Activated T-cell treated with anti-CD3 and anti-CD28 coated beads, Interleukin-2, amount 50 U/mL, for 1 hour (primary cell): Measurements from ENCODE around the gene ZNF540.
"Not testable (repeated sequence)": the region's sequence is repeated elsewhere in the genome, so short reads cannot be mapped to it uniquely, and the experiment has no call there.

Source experiments
- DNase-seq: peaks from one replicate; pipeline ENCODE4 v3.0.0-alpha.2; 2020

Gene ZNF540

DNA sequence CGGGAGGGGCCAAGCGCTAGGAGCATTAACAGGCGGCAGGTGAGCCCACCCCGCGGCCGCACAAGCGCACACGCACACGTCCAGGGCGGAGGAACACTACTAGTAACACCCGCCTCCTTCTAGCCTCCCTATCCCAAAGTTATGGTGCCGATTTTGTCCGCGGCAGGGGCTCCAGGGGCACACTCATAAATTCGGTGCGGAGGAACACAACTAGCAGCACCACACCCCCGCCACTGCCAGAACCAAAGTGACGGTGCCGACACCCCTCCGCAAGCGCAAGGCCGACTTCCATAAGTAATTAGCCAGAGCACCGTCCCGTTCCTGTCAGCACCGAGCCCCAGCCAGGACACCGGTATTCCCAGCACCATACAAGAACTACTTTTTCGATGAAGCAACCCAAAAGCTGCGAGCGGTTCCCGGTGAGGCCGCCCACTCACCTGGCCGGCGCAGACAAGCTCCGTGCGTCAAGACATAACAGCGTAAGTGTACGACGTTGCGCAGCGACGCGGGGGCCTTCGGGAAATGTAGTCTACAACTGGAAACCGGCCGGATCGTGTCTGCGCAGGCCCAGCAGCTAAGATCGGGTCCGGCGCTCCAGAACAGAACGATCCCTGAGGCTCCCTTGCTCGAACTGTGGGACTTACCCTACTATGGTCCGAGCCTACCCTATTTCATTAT lies at the start of gene ZNF540, which contains the start of gene ZNF571:
Gene ZNF540, plus strand, starts transcription at position 573 of the 678 bp plus-strand sequence. CDS start 3,572 bp downstream, outside the sequence.
Gene ZNF571, minus strand, starts transcription at position 489 of the 678 bp plus-strand sequence. CDS start 8,116 bp downstream, outside the sequence.
- peak; percentile 89 for DNase-seq

DNA sequence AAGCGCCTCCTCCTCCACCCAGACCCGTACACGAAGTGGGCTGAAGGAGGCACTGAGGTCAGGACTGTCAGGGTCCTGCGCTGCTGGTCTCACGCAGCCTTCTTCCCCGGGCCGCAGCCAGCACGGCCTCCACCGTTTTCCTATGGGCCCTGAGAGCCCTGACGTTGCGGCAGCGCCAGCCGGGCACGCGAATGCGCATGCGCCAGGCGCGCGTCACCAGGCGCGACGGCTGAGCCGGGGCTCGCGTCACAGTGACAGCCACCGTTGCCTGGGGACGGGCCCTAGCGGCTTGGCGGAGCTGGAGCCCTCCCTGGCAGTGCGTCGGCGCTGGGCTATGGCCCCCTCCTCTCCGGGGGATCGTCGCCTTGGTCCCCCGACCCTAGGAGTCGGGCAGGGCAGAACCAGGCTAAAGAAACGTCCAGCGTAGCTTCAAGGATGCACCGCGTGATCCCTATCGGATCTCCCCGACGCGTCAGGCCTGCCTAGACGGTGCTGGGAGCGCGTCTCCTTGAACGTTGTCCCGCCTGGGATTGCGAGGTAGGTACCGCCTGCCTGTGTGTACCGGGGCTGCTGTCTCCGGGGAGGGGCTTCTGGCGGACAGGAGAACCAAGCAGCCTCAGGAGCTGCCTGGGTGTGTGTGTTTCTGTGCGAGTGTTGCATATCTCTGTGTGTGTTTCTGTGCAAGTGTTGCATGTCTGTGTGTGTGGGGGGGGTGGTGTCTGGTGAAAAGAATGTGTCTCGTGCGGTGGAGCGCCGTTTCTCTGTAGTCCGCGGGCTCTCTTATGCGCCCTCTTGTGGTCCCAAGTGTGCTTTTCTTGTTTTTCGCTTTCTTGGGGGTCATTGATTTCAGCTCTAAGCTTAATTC lies 43.3 kb upstream of the ZNF540 start:
- peak; percentile 43 for DNase-seq

DNA sequence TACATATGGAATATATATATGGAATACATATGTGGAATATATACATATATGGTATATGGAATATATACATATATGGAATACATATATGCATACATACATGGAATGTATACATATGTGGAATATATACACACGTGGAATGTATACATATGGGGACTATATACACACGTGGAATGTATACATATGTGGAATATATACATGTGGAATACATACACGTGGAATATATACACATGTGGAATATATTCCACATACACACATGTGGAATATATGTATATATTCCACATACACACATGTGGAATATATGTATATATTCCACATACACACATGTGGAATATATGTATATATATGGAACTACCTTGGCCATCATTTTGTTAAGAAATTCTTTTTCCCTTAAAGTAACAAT lies 31.2 kb upstream of the ZNF540 start:
- DNase-seq: no peak

DNA sequence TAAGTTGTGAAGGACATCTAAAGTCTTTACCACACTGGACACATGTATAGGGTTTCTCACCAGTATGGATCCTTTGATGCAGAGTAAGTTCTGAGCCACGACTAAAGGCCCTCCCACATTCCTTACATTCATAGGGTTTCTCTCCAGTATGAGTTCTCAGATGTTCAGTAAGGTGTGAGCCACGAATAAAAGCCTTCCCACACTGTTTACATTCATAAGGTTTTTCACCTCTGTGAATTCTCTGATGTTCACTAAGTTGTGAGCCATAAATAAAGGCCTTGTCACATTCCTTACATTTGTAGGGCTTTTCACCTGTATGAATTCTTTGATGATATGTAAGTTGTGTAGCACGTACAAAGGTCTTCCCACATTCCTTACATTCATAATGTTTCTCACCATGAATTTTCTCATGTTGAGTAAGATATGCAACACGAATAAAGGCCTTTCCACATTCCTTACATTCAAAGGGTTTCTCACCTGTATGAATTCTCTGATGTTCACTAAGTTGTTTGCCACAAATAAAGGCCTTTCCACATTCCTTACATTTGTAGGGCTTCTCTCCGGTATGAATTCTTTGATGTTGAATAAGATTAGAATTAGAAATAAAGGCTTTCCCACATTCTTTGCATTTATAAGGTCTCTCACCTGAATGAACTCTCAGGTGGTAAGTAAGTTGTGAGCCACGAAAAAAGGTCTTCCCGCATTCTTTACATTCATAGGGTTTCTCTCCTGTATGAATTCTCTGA lies 29.9 kb upstream of the ZNF540 start:
- DNase-seq: no peak

DNA sequence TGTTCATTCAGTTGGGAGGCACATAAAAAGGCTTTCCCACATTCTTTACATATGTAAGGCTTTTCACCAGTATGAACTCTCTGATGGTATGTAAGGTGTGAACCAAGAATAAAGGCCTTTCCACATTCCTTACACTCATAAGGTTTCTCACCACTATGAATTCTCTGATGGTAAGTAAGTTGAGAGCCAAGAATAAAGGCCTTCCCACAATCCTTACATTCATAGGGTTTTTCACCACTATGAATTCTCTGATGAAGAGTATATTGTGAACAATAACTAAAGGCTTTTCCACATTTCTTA lies 29.4 kb upstream of the ZNF540 start:
- DNase-seq: no peak

DNA sequence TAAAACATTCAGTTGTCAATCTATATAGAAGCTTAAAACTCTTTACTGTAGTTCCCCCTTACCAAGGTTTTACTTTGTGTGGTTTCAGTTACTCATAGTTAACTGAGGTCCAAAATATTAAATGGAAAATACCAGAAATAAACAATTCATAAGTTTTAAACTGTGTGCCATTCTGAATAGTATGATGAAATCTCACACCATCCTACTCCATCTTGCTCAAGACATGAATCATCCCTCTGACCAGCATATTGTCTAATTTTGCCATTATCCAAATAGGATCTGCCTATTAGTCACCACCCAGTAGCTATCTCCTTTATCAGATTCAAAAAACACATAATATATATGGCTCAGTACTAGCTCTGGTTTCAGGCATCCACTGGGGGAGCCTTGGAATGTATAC lies 22.5 kb upstream of the ZNF540 start:
- no peak for DNase-seq

DNA sequence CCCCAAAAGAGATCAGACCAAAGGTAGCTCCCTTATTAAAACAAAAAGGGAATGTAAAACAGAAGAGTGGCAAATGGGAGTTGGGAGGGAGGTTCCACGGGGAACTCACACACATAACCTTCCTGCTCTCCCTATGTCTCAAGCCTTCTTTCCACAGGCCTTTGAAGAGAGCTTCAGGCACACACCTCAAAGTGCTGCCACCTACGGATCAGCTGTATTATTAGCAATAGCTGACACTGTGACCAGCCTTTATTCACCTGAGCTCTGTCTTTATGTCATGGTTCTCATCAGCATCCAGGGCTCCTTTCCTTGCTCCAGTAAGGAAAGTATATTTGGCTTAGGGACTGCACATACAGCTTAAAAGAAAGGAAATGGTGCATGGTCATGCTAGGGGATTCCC lies 11.3 kb upstream of the ZNF540 start:
- no peak for DNase-seq

DNA sequence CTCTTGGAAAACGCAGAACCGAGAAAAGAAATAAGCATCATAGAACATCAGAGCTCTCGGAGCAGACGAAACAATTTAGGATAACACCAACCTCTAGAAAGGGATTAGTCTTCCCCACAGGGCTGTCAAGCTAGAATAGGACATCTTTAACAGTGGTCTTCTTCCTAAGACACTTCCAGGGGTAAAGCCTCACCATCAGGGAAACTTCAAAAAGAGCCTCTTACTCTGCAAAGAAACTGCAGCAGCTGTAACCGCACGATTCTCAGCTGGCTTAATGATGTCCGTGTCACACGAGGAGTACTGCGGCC lies 726 bp upstream of the ZNF540 start:
- no peak for DNase-seq

DNA sequence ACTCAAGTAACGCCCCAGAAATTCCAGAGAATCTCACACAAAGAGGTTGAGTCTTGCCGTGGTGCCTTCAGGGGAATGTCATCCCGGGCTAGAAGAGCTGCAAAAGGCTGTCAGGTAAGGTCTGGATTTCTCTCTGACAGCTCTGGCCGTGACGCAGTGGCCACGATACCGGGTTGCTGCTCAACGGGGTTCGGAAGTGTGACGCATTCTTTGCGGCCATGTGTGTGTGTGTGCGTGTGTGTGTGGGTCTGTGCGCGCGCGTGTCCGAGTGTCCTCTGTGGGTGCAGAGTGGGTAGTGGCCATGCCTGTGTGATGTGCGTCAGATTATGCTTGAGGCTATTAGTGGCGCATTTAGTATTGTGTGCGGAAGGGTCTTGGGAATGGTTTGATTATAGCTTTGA lies 306 bp downstream of the ZNF540 start:
- DNase-seq: peak; percentile 67

DNA sequence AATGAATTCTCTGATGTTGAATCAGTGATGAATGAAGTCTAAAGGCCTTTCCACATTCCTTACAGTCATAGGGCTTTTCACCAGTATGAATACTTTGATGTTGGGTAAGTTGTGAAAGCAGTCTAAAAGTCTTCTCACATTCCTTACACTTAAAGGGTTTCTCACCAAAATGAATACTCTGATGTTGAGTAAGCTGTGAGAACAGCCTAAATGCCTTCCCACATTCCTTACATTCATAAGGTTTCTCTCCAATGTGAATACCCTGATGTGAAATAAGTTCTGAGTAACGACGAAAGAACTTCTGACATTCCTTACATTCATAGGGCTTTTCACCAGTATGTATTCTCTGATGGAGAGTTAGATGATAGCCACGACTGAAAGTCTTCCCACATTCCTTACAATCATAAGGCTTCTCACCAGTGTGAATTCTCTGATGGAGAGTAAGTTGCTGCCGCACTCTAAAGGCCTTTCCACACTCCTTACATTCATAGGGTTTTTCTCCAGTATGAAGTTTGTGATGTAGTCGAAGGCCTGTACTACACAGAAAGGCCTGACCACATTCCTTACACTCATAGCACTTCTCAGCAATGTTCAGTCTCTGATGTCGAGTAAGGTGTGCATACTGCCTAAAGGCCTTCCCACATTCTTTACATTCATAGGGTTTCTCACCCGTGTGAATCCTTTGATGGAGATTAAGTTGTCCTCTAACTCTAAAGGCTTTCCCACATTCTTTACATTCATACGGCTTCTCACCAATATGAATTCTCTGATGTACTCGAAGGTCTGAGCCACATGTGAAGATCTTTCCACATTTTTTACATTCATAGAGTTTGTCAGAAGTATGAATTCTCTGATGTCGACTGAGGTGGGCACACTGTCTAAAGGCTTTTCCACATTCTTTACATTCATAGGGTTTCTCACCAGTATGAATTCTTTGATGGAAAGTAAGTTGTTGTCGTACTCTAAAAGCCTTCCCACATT lies 40.7 kb downstream of the ZNF540 start:
- no peak for DNase-seq

DNA sequence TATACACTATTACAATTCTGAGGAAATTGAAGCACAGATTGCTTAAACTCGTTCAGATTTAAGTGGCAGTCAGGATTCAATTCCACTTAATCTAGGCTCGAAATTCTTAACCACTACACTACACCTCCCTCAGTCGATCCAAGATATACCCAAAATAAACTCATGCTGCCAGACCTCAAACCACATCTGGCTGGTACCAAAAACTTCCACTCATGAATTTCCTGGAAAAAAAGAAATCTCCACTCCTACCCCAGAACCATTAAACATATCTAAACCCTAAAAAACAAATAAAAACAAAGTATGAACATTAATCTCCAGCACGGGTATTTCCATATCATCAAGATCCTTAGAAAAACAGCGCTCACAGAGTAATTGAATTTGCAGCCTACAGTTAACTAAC lies 59.4 kb downstream of the ZNF540 start:
- DNase-seq: no peak

DNA sequence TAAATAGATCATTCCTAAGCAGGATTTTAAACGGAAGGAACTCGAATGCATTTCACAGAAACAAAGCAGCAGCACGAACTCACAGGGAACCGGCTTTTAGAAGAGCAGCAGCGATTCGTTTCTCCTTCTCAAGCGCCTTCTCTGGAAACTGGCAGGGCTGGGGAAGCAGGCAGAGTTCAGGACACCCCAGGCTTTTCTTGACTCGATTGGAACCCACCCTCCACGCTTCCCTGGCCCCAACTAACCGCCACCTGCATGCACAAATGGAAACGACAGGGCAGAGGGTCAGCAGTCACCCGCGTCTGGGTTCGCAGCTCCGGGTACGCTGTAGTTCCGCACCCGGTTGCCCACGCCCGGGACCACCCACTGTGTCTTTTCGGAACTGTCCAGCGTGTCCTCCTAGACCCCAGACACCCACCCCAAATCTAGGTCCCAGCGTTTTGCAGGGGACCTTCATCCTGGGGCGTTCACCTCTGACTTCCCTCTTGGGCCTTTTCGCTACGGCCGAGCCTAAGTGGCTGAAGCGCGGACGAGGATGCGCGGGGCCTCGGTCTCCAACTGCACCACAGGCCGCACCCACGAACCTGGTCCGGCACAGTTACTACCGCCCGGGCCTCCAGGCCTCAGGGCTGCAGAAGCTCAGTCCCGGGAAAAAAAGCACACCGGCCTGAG lies 60.1 kb downstream of the ZNF540 start:
- DNase-seq: peak; percentile 38

DNA sequence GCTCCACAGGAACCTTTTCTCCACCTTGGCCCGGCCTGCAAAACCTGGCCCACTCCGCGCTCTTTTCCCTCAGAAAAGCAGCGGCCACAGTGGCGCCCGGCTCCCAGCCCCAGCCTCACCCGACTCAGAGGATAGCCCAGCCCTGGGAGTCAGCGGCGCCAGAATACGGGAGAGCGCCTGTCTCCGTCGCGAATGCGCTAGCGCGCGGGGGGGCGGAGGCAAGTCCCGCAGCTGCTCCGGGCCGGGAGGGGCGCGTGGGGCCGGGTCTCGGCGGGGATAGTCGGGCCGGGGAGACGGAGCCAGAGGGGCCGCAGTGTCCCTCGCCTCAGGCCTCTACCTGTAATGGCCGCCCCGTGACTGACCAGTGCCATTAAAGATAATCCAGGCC lies 60.6 kb downstream of the ZNF540 start, which contains the start of gene ZFP30:
Gene ZFP30, minus strand, starts transcription at position 165 of the 388 bp plus-strand sequence. CDS start 7,643 bp downstream, outside the sequence.
- peak; percentile 79 for DNase-seq

DNA sequence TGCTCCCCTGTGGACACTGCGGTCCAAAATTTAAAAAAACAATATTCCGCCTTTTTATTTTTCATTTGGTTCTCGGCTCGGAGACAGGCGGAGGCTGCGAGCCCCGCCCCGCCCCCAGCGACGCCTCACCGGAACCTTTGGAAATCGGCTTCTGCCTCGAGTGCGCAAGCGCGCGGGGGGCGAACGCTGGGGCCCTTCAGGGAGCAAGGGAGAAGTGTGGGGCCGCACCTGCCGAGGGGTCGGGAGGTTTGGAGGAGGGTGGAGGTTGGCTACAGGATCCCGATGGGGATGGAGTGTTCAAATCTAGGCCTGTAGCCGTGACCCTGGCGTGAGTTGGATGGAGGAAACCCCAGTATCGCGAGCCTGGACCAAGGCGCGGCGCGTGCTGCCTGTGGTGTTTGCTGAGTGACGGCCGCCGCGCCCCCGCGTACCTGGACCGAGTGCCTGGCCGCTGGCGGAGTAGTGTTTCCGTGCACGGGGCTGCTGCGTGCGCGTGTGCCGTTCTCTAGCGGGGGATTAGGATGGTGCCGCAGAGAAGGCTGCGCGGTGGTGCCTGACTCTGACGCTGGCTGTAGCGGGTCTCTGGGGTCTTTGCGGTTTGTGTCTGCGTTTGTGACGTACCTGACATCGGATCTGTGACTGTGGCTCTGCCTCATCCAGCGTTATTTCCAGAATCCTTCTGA lies 61.2 kb downstream of the ZNF540 start:
- peak; percentile 84 for DNase-seq

DNA sequence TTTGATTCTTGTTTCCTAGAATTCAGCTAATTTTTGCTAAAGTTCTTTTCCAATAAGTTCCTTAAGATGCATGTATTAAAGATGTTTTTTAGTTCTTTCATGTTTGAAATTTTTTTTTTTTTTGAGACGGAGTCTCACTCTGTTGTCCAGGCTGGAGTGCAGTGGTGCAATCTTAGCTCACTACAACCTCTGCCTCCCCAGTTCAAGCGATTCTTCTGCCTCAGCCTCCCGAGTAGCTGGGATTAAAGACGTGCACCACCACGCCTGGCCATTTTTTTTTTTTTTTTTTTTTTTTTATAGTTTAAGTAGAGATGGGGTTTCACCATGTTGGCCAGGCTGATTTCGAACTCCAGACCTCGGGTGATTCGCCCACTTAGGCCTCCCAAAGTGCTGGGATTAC lies 62.5 kb downstream of the ZNF540 start:
- not testable (repeated sequence) for DNase-seq
